ENCODE measurements around the gene KCNS1. TPM values are rescaled to one million over a fixed set of nuclear protein-coding genes. Genes with fewer than 3 reads are reported as not detected.

Gene KCNS1
- polyA plus RNA-seq, 4 donors: 0.37 to 0.57 (median 0.51) TPM

GRCh38 chr20:45111285-45111684, 10.4 kb upstream of the KCNS1 start:
- no peak for DNase-seq (ENCODE audit: low read depth in 4 of 4, low spot score in 3 of 4)

GRCh38 chr20:45110301-45110700, 9.4 kb upstream of the KCNS1 start:
- no peak for DNase-seq (ENCODE audit: low read depth in 4 of 4, low spot score in 3 of 4)

GRCh38 chr20:45109634-45110033, 8.7 kb upstream of the KCNS1 start:
- no peak for DNase-seq (ENCODE audit: low read depth in 4 of 4, low spot score in 3 of 4)

GRCh38 chr20:45105317-45105716, 4.4 kb upstream of the KCNS1 start:
- DNase-seq (ENCODE audit: low read depth in 4 of 4, low spot score in 3 of 4): no peak

- DNase-seq (ENCODE audit: low read depth in 4 of 4, low spot score in 3 of 4): no peak
These were observed 3.9 kb upstream of the KCNS1 start for GRCh38 chr20:45104786-45105185.

- no peak for DNase-seq (ENCODE audit: low read depth in 4 of 4, low spot score in 3 of 4)
These were observed 2.1 kb upstream of the KCNS1 start for GRCh38 chr20:45103072-45103471.

- no peak for DNase-seq (ENCODE audit: low read depth in 4 of 4, low spot score in 3 of 4)
These were observed 465 bp upstream of the KCNS1 start for GRCh38 chr20:45101333-45101850.

GRCh38 chr20:45098103-45098773, 2.7 kb downstream of the KCNS1 start:
- DNase-seq (ENCODE audit: low read depth in 4 of 4, low spot score in 3 of 4): peak; percentile 15 to 20 (median 17)

GRCh38 chr20:45097485-45098102, 3.3 kb downstream of the KCNS1 start:
- DNase-seq (ENCODE audit: low read depth in 4 of 4, low spot score in 3 of 4): peak in 3 of 4 donors; percentile 22 to 35 (median 25)

GRCh38 chr20:45096781-45097180, 4.1 kb downstream of the KCNS1 start:
- DNase-seq (ENCODE audit: low read depth in 4 of 4, low spot score in 3 of 4): no peak

- peak in 3 of 4 donors; percentile 10 to 38 (median 22) for DNase-seq (ENCODE audit: low read depth in 4 of 4, low spot score in 3 of 4)
These were observed 5.1 kb downstream of the KCNS1 start for GRCh38 chr20:45095805-45096238.

- no peak for DNase-seq (ENCODE audit: low read depth in 4 of 4, low spot score in 3 of 4)
These were observed 5.9 kb downstream of the KCNS1 start for GRCh38 chr20:45094864-45095574.

- no peak for DNase-seq (ENCODE audit: low read depth in 4 of 4, low spot score in 3 of 4)
These were observed 6.7 kb downstream of the KCNS1 start for GRCh38 chr20:45094201-45094600.

- DNase-seq (ENCODE audit: low read depth in 4 of 4, low spot score in 3 of 4): no peak
These were observed 8.0 kb downstream of the KCNS1 start for GRCh38 chr20:45092898-45093297.

- no peak for DNase-seq (ENCODE audit: low read depth in 4 of 4, low spot score in 3 of 4)
These were observed 9.6 kb downstream of the KCNS1 start for GRCh38 chr20:45091366-45091765.

GRCh38 chr20:45090481-45090880, 10.4 kb downstream of the KCNS1 start:
- no peak for DNase-seq (ENCODE audit: low read depth in 4 of 4, low spot score in 3 of 4)

GRCh38 chr20:45088247-45088646, 12.7 kb downstream of the KCNS1 start:
- peak in 1 of 4 donors; percentile 12 for DNase-seq (ENCODE audit: low read depth in 4 of 4, low spot score in 3 of 4)

- DNase-seq (ENCODE audit: low read depth in 4 of 4, low spot score in 3 of 4): no peak
These were observed 13.1 kb downstream of the KCNS1 start for GRCh38 chr20:45087814-45088213.

- no peak for DNase-seq (ENCODE audit: low read depth in 4 of 4, low spot score in 3 of 4)
These were observed 13.7 kb downstream of the KCNS1 start for GRCh38 chr20:45087097-45087790.

- DNase-seq (ENCODE audit: low read depth in 4 of 4, low spot score in 3 of 4): no peak
These were observed 15.1 kb downstream of the KCNS1 start for GRCh38 chr20:45085867-45086266.

GRCh38 chr20:45085289-45085688, 15.6 kb downstream of the KCNS1 start:
- DNase-seq (ENCODE audit: low read depth in 4 of 4, low spot score in 3 of 4): no peak
